ENCODE measurements around the gene DDX1. TPM values are rescaled to one million over a fixed set of nuclear protein-coding genes. Genes with fewer than 3 reads are reported as not detected.
A peak's percentile ranks its signal among the peaks of the same experiment; 100 is the strongest.

DDX1 gene
- total RNA-seq, 1 experiment from 2014 or later: 102 TPM

DNA sequence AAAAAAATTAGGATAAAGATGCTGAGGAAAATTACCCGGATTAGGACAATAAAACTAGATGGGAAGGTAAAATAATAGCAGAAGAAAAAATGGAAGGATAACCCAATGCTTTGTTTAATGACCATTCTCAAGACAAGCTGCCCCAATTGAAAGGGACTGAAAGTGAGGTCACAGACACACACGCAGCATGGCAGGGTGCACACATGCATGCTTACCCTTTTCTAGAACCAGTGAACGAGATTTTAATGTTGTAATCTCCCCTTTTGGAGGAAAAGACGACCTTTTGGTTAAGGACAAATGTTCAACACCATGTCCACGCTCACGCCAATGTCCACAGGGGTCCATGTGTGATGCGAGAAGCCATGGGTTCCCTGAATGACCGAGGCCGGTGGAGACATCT, 70.9 kb downstream of the DDX1 start:
- no peak for DNase-seq (ENCODE audit: low read depth)

DNA sequence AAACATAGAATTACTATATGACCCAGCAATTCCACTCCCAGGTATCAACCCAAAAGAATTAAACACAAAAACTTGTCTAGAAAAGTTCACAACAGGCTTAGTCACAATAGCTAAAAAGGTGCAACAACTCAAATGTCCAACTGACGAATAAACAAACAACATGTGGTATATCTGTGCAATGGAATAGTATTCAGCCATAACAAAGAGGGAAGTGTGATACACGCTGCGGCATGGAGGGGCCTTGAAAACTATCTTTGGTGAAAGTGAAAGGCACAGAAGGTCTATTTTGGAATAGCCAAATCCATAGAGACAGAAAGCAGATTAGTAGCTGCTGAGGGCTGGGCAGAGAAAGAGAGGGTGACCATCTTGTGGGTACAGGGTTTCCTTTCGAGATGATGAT, 72.1 kb downstream of the DDX1 start:
- DNase-seq (ENCODE audit: low read depth): no peak

DNA sequence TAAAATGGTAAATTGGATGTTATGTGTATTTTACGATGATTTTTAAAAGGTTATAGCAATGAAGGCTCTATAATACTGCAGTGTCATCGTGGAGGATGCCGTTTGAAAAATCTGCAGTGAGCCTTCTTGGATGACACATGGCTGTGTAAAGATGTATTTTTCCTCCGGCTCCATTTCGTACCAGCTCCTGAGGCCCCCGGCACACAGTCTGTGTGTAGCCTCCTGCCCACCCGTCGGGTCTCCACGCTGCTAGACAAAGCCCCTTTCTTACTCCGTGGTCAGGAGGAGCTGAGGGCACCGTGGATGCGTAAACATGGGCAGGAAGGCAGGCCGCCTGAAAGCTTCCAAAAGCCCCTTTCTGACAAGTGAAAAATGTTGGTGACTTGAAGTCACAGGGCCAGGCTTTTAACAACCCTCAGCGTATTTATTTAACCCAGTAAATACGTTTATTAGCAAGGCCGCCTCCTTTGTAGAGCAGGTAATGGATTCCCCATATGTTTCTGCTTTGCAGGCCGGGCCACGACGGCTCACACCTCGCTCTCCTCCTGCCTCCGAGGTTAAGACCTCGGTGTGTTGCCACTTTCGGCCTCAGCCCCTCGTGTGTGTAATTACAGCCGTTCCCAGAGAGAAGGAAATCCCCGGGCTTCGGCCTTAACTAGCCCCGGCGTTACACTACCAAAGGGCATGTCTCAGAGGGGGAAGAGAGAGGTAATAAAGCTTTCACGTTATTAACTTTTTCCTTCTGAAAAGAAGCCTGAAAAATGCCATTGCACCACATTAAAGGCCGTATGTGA, 72.8 kb downstream of the DDX1 start:
- DNase-seq (ENCODE audit: low read depth): no peak

DNA sequence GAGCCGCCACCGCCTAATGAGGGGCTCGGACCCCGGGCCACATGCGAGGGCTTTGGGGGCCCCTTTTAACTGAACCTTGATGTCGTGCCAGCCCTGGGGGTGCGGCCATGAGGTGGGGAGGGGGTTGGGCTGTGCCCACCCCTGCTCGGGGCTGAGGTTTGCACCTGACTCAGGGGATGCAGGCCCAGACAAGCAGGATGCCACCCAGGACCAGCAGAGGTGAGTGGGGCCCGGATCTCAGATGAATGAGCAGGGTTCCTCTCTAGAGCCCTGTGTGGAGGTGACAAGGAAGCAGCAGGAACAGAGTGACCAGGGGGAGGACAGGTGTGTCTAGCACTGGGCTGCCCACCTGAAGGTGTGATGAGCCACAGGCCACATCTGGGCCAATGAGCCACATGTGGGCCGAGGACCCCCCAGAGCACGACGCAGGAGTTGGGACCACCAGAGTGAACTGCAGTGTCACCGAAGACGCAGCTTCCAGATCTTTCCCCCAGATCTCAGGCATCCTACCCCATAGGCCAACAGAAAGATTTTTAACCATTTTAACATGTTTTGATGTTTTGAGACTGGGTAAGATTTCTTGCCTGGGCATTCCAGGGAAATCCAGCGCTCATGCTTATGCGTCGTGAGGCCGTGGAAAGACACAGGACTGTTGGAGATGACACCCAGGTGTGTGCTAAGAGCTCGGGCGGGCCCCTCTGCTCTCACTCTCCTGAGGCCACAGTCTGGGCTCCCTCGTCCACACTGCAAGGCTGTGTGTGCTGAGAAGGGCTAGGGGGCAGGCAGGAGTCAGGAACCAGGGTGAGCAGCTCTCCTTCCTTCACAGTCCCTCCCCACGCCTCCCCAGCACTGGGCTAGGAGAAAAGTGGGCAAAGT, 73.6 kb downstream of the DDX1 start:
- DNase-seq (ENCODE audit: low read depth): no peak

DNA sequence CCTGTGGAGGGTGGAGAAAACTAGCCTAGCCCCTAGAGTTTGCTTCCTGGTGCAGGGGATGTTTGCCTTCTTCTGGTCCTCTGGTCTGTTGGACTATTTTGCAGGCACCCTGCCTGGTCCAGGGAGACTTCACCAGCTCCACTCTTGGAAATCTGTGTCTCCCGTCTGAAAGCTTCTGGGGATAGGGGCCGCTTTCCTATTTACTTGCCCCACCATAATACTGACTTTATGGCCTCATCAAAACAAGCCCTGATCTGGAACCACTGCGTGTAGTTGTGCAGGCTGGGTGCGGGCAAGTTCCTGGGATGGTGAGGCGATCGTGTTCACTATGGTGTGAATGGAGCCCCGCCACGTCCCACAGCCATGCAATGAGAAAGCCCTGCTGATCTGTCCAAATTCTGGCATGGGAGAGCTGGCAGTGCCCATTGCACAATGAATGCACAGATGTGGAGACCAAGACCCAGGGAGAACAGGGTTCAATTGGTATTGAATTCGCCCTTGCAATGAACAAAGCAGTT, 74.3 kb downstream of the DDX1 start:
- no peak for DNase-seq (ENCODE audit: low read depth)

DNA sequence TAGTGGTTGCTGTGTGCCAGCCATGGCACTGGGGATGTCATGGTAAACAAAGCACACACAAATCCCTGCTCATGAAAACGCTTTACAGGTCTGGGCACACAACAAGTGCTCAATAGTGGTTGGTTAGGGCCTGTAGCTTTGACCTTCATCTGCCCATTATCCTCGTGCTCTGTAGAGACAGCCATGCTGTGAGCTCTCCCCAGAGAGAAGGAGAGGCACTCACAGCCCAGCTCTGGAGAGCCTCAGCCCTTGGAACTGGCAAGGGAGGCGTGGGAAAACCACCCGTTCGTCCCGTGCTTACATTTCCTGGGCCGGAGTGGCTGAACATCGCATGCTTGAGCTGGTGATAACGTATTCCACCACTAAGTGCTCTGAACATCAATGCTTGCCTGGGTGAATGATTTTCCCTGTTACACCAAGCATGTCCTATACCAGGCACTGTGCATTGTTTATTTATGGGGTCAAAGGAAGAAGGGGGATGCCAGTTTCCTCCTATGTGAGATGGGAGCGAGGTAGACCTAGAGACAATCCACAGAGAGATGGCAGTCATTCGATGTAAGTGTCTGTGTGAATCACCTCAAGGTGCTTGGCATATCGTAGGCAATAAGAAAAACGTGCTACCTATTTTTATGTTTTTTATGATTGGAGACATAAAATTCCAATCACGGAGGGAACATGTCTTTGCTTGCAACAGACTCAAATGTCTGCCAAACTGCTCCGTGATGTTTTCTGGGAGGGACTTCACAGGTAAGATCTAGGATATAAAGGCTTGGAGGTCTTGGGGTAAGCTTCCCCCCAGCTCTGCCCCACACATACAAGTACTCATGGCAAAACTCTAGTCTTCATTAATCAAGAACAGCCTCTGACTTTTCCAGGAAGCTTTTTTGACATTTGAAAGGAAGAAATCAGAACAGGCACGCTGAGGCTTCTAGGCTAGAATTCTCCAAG, 75.5 kb downstream of the DDX1 start:
- DNase-seq (ENCODE audit: low read depth): no peak

DNA sequence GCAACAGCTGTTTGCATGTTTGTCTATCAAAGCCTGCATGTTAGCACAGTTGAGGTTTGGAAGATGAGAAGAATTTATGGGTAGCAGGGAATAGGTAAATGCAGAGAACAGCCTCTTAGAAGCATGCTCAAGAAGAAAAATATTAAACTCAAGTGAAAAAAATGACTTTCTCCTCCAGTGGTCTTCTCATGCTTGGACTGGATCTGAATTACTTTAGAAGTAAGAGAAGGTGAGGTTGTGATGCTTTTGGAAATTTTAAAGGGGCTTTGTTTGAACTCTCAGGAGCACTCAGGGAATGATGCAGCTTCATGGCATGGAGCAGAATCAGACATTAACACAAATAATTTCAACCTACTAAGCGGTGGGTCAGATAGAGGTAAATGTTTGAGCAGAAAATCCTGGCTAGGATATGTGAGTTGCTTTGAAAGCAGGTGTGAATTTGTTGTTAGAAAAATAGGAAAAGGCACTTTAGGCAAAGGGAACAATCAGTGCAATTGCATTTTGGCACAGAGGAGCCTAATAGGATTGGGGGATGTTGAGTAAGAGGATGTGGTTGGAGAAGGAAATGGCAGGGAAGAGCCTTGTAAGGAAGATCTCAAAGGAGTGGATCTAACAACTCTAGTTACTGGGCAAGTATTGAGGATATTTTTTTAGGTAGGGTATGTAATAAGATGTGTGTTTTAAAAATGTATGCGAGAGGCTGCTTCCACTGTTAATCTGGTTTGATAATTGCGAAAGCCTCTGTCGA, 76.3 kb downstream of the DDX1 start:
- DNase-seq (ENCODE audit: low read depth): peak; percentile 16

DNA sequence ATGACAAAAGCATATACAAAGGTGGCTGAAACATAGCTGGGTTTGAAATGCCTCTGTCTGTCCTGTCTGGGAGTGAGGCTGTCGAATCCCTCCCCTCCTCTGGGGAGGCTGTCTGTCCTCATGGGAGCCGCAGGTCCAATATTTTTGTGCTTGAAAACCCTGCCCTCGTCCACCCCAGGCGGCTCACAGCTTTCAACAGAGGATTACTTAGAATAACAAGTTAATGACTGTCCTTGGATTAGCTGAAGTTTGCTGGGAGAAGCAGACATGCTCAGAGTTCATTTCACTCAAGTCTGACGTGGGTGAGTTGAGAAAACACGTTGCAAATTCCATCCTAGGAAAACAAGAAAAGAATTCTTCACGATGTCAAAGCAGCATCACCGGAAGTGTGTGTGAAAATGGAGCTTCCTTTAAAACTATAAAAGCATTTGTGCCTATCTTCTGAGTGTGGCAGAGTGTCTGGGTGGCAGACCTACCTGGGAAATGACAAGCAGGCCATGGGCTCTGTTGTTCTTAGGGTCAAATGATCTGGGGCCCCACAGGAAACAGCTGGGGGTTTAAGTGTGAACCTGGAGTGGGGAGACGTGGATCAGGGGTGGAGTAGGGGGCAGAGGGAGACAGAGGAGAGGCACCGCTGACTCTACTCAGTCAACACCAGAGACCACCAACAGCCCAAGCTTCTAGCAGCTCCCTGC, 77.1 kb downstream of the DDX1 start:
- DNase-seq (ENCODE audit: low read depth): no peak

DNA sequence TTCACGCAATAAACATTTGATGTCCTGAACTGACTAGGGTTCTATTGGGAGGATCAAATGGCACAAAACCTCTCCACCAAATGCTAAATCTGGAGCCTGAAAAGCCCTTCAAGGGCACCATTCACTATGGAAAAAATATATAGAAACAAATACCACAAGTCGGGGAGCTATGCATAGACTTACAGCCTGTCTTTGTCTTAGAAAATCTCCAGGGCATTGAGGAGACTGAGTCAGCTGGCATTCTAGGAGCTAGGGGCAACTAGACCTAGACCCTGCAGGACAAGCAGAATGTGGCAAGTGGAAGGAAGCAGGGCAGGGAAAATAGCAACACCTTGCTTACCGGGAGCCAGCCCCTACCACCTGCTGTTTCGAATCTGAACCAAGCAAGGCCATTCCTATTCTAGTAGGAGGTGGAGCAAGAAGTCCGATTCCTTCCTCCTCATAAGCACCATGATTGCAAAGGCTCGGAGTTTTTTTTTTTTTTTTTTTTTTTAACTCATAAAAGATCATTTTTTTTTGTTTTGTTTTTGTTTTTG, 77.8 kb downstream of the DDX1 start:
- DNase-seq (ENCODE audit: low read depth): no peak

DNA sequence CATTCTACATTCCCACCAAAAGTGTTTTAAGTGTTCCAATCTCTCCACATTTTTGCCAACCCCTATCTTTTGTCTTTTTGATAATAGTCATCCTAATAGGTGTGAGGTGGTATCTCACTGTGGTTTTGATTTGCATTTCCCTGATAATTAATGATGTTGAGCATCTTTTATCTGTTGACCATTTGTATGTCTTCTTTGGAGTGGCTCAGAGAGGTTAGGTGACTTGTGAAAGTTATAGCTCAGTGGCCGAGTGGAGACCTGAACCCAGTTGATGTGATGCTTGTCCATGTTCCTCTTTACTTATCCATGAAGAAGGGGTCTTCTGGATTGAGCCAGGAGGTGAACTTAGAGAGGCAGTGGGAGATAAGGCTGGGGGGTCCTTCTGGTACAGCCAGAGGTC, 78.8 kb downstream of the DDX1 start:
- DNase-seq (ENCODE audit: low read depth): no peak

DNA sequence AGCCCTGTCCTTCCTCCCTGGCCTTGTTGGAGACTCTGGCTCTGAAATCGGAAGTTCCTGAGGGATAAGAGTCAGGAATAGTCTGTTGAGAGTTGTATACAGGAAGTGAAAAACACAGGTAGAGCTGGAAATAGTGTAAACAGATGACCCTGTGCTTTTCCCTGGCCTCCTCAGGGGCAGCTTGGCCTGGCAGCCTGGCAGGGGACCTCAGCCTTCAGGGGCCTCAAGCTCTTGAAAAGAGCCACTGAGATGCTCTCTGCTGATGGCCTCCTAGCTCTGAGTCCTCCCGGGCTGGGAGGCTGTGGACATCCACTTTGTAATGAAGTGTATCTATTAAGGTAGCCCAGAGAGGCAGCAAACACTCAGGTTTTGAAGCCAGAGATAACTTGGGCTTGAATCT, 79.3 kb downstream of the DDX1 start:
- no peak for DNase-seq (ENCODE audit: low read depth)

DNA sequence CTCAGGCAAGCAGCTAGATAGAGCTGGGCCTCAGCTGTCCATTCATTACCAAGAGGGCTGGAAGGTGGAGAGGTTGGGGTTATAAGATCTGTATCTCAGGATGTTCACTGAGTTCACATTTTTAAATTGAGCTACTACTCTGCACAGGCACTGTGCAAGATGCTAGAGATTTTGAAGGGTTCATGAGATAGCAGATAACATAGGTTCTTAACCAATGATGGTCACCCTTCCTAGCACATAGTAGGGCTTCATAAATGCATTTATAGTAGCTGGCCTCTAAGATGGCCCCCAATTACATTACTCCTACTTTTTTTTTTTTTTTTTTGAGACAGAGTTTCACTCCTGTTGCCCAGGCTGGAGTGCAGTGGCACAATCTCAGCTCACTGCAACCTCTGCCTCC, 79.7 kb downstream of the DDX1 start:
- no peak for DNase-seq (ENCODE audit: low read depth)

DNA sequence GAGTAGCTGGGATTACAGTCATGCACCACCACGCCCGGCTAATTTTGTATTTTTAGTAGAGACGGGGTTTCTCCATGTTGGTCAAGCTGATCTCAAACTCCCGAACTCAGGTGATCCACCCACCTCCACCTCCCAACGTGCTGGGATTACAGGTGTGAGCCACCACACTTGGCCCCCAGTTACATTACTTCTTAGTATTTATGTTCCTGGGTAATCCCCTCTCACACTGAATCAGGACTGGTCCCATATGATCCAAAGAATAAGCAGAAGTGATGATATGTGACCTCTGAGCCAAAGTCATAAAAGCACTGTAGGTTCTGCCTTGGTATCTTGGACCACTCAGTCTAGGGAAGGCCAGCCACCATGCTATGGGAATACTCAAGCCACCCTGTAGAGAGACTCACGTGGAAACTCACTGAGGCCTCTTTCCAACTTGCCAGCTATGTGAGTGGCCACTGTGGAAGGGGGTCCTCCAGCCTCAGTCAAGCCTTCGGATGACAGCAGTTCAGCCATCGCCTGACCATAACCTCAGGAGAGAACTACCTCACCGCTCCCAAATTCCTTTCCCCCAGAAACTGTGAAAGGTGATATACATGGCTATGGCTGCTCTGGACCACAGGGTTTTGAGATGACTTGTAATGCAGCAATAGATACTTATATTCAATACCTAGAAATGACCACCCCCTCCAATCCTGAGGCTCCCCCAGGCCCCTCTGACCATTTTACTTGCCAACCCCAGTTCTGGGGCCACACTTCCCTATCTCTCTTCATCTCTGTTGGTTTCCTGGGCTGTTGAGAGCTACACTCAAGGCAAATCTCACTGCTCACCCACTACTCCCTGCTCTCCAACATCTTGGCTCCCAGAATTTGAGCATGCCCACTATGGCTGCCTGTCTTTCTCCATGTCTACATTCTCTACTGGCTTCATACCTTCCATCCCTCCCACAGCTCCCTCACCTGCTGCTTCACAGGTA, 80.5 kb downstream of the DDX1 start:
- no peak for DNase-seq (ENCODE audit: low read depth)

DNA sequence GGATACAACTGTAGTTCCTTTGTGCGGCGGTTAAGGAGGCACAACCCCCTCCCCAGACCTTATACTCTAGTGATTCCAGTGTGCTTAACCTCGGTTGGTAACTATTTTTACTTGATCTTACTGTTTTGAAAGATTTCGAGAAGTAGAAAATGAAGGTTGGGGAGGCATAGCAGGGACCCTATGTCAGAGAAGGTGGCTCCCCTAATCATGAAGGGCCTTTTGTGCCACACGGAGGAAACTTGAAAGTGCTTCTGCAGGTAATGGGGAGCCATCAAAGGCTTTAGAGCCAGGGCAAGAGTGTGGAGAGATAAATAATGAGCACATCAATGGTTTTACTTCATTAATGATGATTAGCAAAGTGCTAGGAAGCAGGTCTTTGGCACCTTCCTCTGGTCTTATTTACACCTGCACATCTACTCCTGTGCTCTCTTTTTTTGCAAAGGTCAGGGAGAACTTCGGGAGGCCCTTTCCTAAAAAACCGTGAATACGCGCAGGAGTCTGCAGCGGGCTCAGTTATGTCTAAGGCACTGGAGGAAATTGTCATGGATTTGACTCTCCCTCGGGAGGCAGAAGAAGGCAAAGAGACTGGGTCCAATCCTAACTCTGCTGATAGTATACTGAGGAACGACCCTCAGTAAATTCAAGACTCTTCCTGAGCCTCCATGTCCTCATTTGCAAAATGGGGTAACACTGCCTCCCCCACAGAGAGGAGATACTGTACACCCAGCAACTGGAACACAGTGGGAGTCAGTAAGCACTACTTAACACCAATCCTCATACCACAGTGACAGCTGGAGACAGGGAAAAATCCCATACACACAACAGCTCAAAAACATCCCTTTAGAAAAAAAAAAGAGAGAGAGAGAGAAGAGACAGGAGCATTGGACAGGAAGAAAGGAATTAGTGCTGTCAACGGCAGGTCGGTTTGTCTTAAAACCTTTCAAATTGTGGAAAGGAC, 81.6 kb downstream of the DDX1 start:
- no peak for DNase-seq (ENCODE audit: low read depth)

DNA sequence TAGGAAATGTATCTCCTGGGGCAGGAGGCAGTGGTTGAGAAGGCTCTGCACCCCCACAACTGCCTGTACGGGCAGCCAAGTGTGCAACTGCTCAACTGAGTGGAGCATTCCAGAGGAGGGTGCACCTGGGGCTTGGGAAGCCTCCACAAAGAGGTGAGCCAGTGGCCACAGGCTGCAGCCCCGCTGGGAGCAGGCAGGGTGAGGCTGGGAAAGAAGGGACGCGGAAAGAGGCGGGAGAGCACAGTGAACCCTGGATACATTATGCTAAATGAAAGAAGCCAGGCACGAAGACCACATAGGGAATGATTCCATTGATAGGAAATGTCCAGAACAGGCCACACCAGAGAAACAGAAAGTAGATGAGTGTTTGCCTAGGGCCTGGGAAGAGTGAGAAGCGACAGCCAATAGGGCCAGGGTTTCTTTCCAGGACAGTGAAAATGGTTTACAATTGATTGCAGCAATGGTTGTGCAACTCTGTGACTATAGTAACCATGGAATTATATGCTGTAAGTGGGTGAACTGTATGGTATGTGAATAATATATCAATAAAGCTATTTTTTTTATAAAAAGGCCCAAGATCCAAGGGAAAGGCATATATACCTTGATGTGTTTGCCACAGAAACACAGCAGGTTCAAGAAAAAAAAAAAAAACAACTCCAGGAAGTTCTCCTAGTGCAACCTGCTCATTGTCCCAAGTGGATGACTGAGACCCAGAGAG, 82.4 kb downstream of the DDX1 start:
- no peak for DNase-seq (ENCODE audit: low read depth)

DNA sequence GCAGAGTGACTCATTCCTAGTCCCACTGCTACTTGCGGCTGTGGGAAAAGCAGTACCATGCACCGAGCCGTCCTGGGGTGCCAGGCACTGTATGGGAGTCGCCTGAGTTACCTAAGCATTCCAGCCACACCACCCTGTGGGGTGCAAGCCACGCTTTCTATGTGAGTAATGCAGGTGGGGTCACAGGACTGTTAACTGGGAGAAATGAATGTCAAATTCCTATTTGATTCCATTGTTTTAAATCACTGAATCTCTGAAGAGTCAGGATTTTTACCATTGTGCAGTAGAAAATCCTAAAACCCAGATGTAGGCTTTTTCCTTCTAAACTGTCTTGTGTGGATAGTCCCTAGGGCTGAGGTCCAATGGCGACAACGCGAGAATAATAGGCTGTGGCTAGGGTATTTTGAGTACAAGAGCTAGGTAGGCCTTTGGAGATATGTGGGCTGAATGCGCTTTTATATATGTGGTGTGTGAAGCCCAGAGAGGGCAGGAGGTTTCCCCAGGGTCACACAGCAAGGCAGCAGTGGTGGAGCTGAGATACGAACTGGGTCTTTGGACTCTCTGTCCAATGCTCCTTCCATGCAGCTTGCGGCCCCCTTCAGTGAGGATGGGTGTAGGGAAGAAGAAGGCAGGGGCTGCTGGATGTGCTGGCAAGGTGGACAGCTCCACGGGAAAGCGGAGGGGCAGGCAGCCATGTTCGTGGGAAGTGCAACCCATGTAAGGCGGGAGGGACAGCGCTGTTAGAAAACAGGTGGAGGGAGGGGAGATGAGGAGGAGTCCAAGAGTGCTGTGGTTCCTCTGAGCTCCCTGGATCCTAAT, 83.2 kb downstream of the DDX1 start:
- no peak for DNase-seq (ENCODE audit: low read depth)

Data from RPMI7951 (cell line).